ENCODE data around the gene EDEM3. TPM values are rescaled to one million over a fixed set of nuclear protein-coding genes. Genes with fewer than 3 reads are reported as not detected.

The EDEM3 gene
- total and polyA plus RNA-seq, 2 of the 8 experiments (the other 6 are each of a cell fraction or from before 2014, with no cell fraction given): 1.6 to 14.0 TPM

GRCh38 chr1:184649451-184649888 lies 105.2 kb downstream of the EDEM3 start:
- H3K18ac ChIP-seq (ENCODE audit: extremely low read depth, low read length): no peak overlapping the region
- 91% methylated on average over 7 of the region's 7 CpGs; no CpG with 5 or more reads in 1 of the 2 experiments for WGBS, 2 experiments (ENCODE audit: extremely low coverage in 1 of 2, insufficient coverage in 1 of 2, insufficient read length in 1 of 2, insufficient replicate concordance in 2 of 2, low coverage in 1 of 2, low lambda C conversion rate in 2 of 2, missing lambda C conversion rate in 1 of 2)
- H2BK120ac ChIP-seq (replicated peaks; ENCODE audit: low read depth, low read length): no peak overlapping the region
- H4K5ac ChIP-seq (ENCODE audit: insufficient read length, low read depth, low read length): no peak overlapping the region
- no peak overlapping the region for H2BK12ac ChIP-seq (ENCODE audit: low read depth, low read length)
- no peak overlapping the region for H3K14ac ChIP-seq (ENCODE audit: insufficient read length)
- H3K4me3 ChIP-seq (ENCODE audit: extremely low read depth in 1 of 4, insufficient read depth in 2 of 4, low read depth in 3 of 4, low read length in 4 of 4): no peak overlapping the region
- FAIRE-seq (no peak), DNase-seq (ENCODE audit: low read depth in 1 of 2, low spot score in 2 of 2) (no peak)
- H2BK5ac ChIP-seq (ENCODE audit: low read depth, low read length): no peak overlapping the region
- no peak overlapping the region for H3K23ac ChIP-seq (ENCODE audit: insufficient read length)
- H4K91ac ChIP-seq (replicated peaks; ENCODE audit: insufficient read length, low read length): no peak overlapping the region
- no peak overlapping the region for H3K27ac ChIP-seq (ENCODE audit: low read depth, low read length)
- ChIA-PET POLR2A (ENCODE audit: partially characterized antibody) (no interaction called here), CTCF (ENCODE audit: partially characterized antibody) (interaction anchor here (2.1 kb wide), 1 partner anchor 15 kb away, joined by 8 read pairs; no protein-coding TSS in a partner anchor)
- H3K9ac ChIP-seq (replicated peaks in 1 of 4; ENCODE audit: extremely low read depth in 1 of 4, low read depth in 3 of 4, low read length in 3 of 4): no peak overlapping the region
- H3K79me1 ChIP-seq (ENCODE audit: low read depth, low read length): no peaks in the 10 kb centered on the region
- no peaks in the 10 kb centered on the region for H3K4me1 ChIP-seq (replicated peaks in 1 of 4; ENCODE audit: control insufficient read depth in 3 of 4, insufficient read depth in 4 of 4, low read length in 3 of 4)
- no peaks in the 10 kb centered on the region for H3K23me2 ChIP-seq (ENCODE audit: low read depth, low read length)
- no peaks in the 10 kb centered on the region for H3K79me2 ChIP-seq (ENCODE audit: control insufficient read depth in 1 of 2, insufficient read depth in 2 of 2, low read length in 2 of 2)
- H3K9me3 ChIP-seq (ENCODE audit: insufficient read depth in 2 of 2, low read depth in 1 of 2, low read length in 1 of 2): no peaks in the 10 kb centered on the region; a peak in 1 of 4 replicates
- H4K8ac ChIP-seq (ENCODE audit: extremely low read depth, insufficient read depth, low read length): no peak overlapping the region
- H3K36me3 ChIP-seq (ENCODE audit: control insufficient read depth in 2 of 4, insufficient read depth in 4 of 4, low read length in 3 of 4): no peaks in the 10 kb centered on the region
- H2AFZ ChIP-seq (ENCODE audit: low read length): no peak overlapping the region
- no peak overlapping the region for H3K4ac ChIP-seq (replicated peaks; ENCODE audit: insufficient read length, low read depth, low read length)
- no peaks in the 10 kb centered on the region for H4K20me1 ChIP-seq (replicated peaks in 1 of 2; ENCODE audit: control insufficient read depth in 1 of 2, insufficient read depth in 2 of 2, low read length in 2 of 2)
- no peak overlapping the region for H3K4me2 ChIP-seq (ENCODE audit: insufficient read depth in 1 of 2, low read depth in 2 of 2, low read length in 2 of 2)
- H3K27me3 ChIP-seq (replicated peaks in 1 of 4; ENCODE audit: control insufficient read depth in 3 of 4, extremely low read depth in 1 of 4, insufficient read depth in 3 of 4, low read length in 3 of 4): no peaks in the 10 kb centered on the region
- H2AK5ac ChIP-seq (ENCODE audit: low read depth, low read length): no peak overlapping the region
- no peak overlapping the region for H3K56ac ChIP-seq (replicated peaks; ENCODE audit: insufficient read length, low read depth, low read length)
- no peak overlapping the region for H2BK20ac ChIP-seq (ENCODE audit: low read length)
- H2BK15ac ChIP-seq (ENCODE audit: low read length): no peak overlapping the region
- TF ChIP-seq CHD2 (IDR thresholded peaks at IDR 0.05; ENCODE audit: low read length) (no peak), SIRT6 (IDR thresholded peaks at IDR 0.05; ENCODE audit: low read length) (no peak), ZNF274 (IDR thresholded peaks at IDR 0.05; ENCODE audit: borderline replicate concordance, extremely low read depth, low read length) (no peak), EGR1 (IDR thresholded peaks at IDR 0.05; ENCODE audit: borderline replicate concordance, low read depth, low read length) (no peak), RNF2 (IDR thresholded peaks at IDR 0.05; ENCODE audit: borderline replicate concordance, low read depth, low read length, missing control alignments, poor library complexity, severe bottlenecking) (no peak), CTBP2 (IDR thresholded peaks at IDR 0.05; ENCODE audit: borderline replicate concordance, insufficient read depth, insufficient read length, low read length) (no peak), POU5F1 (IDR thresholded peaks at IDR 0.05; ENCODE audit: low read depth, low read length) (no peak), ATF3 (IDR thresholded peaks at IDR 0.05; ENCODE audit: insufficient read depth, low read depth, low read length) (no peak), SP2 (IDR thresholded peaks at IDR 0.05; ENCODE audit: low read length) (no peak), KDM4A (IDR thresholded peaks at IDR 0.05; ENCODE audit: low read depth, low read length, severe bottlenecking) (no peak), SUZ12 (IDR thresholded peaks at IDR 0.05; ENCODE audit: low read length) (no peak), CEBPB (IDR thresholded peaks at IDR 0.05; ENCODE audit: low read depth, low read length) (no peak), RXRA (IDR thresholded peaks at IDR 0.05; ENCODE audit: insufficient read depth, low read depth, low read length) (no peak), MAFK (IDR thresholded peaks at IDR 0.05; ENCODE audit: low read depth, low read length) (no peak), SP4 (IDR thresholded peaks at IDR 0.05; ENCODE audit: low read length) (no peak)

Data from H1 (cell line).